Activated CD4-positive, alpha-beta T cell treated with anti-CD3 and anti-CD28 coated beads for 4 hours (primary cell): ENCODE measurements around the gene RANBP10.
"Not testable (repeated sequence)": the region's sequence is repeated elsewhere in the genome, so short reads cannot be mapped to it uniquely, and the experiment has no call there.

Experiments
- DNase-seq, 2 donors: peaks; one replicate each; pipeline ENCODE4 v3.0.0-alpha.2; 2020

The RANBP10 gene

DNA sequence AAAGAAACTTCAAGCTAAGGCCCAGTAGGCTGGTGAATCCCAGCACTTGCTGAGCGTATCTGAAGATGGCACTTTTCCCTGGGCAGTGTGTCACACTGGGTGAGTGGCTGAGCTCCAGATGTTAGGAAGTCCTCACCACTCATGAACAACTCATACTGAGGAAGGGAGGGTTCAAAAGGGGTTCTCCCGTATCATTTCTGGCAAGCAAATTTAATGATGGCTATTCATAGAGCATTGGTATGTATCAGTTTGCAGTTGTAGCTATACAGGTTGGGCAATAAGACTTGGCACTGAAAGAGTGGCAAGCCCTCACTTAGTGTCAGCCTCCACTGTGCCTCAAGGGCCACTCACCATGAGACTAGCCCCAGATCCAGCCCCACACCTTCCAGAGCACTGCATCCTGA is 98.0 kb downstream of the RANBP10 start:
- no peak for DNase-seq

DNA sequence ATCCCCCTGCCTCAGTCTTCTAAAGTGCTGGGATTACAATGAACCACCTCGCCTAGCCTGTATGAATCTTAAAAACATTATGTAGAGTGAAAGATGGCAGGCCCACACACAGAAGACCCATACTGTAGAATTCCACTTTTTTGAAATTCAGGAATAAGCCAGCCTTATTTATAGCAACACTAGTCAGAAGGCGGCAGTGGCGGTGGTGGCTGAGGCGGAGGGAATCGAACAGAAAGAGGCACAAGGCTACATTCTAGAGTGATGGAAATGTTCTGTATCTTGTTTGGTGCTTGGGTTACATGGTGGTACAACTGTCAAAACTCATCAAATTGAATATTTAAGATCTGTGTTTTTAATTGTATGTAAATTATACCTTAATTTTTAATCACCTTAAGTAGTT is 98.6 kb downstream of the RANBP10 start:
- no peak for DNase-seq

DNA sequence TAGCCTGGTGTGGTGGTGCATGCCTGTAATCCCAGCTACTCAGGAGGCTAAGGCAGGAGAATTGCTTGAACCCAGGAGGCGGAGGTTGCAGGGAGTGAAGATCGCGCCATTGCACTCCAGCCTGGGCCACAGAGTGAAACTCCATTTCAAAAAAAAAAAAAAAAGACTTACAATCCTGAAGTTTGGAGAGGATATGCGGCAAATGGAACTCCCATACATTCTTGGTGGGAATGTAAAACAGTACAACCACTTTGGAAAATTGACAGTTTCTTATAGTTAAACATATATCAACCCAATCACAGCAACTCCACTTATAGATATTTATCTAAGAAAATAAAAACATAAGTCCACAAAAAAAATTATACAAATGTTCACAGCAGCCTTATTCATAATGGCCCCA is 99.2 kb downstream of the RANBP10 start:
- DNase-seq, result no peak

DNA sequence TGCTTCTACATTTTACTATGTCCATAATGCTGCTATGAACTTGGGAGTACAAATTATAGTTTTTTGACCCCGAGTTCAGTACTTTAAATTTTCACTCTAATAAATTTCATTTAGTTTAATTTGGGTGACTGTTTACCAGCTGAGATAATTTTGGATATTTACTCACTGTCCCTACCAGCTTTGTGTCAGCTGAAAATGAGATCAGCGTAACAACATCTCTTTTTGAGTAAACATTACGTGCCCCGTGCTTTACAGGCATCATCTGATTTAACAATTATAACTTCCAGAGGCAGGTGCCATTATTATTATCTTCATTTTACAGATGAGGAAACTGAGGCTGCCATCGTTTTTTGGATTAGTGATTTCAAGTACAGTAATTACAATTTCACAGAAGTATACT is 102.2 kb downstream of the RANBP10 start:
- no peak for DNase-seq

DNA sequence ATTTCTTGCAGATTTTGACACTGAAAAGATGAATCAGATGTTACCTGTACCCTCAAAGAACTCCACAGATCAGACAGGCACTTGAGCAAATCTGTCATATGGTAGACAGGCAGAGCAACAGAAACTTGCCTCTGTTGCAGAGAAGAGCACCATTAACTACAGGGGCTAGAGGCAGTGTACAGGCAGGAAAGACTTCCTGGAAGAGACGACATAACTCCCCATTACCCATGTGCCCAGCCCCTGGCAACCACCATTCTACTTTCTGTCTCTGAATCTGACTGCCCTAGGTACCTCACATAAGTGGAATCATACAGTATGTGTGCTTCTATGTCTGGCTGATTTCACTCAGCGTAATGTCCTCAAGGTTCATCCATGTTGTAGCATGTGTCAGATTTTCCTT is 102.7 kb downstream of the RANBP10 start:
- DNase-seq, result no peak

DNA sequence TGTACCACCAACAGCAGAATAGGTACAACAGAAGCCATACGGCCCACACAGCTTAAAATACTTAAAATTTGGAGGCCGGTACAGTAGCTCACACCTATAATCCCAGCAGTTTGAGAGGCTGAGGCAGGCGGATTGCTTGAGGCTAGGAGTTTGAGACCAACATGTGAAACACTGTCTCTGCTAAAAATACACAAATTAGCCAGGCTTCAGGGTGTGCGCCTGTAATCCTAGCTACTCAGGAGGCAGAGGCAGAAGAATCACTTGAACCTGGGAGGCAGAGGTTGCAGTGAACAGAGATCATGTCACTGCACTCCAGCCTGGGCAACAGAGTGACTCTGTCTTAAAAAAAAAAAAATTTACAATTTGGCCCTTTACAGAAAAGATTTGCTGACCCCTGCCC is 104.2 kb downstream of the RANBP10 start:
- DNase-seq, result no peak

DNA sequence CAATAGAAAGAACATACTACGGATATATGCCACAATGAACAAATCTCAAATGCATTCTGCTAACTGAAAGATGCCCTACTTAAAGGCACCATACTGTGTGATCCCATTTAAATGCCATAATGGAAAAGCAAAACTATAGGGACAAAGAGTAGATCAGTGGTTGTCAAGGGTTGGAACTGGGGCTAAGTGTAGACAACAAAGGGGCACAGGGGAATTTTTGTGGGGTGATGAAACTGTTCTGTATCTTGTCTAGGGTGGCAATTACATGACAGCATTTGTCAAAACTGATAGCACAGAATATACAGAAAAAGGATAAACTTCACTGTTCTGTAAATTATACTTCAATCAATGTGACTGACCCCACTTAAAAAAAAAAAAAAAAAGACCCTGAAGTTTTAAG is 104.9 kb downstream of the RANBP10 start:
- no peak for DNase-seq

DNA sequence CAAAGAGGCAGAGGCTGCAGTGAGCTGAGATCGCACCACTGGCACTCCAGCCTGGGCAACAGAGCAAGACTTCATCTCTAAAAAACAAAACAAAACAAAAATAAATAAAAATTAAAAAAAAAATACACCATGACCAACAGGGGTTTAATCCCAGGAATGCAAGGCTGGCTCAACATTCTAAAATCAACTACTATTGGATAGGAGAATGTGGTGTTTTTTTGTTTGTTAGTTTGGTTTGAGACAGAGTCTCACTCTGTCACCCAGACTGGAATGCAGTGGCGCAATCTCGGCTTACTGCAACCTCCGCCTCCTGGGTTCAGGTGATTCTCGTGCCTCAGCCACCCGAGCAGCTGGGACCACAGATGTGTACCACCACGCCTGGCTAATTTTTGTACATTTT is 107.1 kb downstream of the RANBP10 start:
- no peak for DNase-seq

DNA sequence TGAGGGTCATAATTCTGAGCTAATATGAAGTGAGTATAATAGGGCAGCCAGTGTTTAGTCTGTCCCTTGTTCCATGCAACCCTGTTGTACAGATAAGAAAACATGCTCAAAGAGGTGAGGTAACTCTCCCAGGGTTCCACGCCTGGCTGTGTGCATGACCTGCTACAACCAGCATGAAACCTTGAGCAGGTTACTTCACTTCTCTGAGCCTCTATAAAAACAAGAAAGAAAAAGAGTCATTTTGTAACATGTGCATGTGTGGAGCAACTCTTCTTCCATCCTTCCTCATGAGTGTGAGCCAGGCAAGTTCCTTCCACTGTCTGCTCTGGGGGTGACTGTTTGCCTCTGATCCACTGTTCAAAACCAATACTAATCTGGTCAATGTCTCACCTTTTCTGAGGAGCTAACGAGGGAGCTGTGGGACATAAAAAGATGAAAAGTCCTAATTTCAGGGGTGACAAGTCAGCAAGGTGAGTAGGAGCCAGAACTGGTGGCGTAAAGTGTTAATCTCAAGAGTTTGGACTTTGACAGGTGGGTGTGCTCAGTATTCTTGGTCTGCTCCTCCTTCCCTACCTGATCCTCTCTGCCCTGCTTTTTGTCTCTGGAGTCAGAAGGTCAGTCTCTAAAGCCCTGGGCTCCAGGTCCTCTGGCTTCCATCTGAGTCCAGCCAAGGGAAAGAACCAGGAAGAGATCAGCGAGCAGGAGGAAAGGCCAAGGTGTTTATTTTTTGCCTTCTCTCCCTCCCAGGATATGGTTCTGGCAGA is 108.8 kb downstream of the RANBP10 start:
- no peak for DNase-seq

DNA sequence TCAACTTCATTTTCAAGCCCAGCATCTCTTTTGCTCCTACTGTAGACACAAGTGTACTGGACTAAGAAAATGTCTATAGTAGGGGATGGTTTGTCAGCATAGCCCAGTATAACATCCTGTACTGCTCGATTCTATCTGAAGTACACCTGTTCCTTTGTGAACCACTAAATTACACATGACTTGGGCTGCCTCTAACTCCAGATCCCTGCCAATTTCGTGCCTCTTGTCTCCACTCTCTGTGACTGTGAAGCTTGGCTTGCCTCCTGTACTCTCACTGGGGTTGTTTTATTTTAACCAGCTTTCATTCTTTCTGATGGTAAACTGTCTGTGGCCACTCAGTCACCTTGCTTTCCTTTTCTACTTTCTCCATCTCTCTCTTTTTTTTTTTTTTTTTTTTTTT is 111.7 kb downstream of the RANBP10 start:
- DNase-seq, result no peak

DNA sequence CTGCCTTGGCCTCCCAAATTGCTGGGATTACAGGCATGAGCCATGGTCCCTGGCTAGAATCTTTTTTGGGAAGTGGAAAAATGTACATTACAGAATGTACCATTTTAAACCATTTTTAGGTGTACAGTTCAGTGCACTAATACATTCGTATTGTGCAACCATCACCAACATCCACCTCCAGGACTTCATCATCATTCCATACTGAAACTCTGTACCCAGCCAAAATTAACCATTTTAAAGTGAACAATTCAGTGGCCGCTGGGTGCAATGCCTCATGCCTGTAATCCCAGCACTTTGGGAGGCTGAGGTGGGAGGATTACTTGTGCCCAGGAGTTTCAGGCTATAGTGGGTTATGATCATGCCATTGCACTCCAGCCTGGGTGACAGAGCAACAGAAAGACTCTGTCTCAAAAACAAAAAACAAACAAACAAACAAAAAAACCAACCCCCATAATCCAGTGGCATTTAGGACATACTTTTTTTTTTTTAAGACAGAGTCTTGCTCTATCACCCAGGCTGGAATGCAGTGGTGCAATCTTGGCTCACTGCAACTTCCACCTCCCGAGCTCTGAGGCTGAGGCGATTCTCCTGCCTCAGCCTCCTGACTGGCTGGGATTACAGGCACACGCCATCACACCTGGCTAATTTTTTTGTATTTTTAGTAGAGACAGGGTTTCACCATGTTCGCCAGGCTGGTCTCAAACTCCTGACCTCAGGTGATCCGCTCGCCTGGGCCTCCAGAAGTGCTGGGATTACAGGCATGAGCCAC is 112.7 kb downstream of the RANBP10 start:
- DNase-seq, result not testable (repeated sequence)

DNA sequence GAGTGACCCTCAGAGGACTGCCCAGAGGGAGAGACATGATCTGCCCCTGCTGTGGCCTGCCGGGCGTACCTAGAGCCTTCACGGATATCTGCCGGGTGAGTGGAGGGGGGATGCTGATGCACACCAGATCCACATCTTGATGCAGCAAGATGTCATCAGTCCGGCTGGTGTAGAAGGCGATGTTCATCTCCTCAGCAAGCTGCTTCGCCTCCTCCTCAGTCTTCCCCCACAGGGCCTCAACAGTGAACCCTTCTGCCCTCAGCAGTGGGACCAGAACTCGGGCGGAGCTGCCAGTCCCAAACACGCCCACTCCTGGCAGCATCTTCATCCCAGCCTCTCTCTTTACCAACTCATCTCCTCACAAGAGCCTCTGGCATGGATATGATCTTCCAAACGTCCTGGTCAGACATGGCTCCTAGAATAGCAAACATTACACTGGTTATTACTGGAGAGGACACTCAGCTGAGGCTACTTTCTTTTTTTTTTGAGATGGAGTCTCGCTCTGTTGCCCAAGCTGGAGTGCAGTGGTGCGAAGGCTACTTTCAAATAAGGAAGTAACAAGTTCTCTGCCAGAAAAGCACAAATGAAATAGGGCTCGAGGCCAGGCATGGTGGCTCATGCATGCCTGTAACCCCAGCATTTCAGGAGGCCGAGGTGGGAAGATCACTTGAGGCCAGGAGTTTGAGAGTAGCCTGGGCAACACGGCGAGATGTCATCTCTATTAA is 120.8 kb downstream of the RANBP10 start:
- DNase-seq, result no peak

DNA sequence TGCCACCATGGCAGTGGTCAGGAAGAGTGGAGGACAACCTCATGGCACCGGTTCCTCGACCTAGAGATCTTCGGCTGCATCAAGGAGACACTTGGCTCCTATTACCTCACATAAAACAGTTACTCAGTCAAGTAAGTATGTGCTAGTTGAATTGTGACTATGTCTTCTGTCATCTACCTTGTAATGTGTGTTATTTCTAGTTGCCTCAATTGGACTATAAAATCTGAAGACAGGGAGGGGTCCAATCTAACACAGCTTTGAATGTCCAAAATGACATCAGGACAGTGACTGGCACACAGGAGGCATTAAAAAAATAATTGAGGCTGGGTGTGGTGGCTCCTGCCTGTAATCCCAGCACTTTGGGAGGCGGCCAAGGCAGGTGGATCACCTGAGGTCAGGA is 122.6 kb downstream of the RANBP10 start:
- no peak for DNase-seq

DNA sequence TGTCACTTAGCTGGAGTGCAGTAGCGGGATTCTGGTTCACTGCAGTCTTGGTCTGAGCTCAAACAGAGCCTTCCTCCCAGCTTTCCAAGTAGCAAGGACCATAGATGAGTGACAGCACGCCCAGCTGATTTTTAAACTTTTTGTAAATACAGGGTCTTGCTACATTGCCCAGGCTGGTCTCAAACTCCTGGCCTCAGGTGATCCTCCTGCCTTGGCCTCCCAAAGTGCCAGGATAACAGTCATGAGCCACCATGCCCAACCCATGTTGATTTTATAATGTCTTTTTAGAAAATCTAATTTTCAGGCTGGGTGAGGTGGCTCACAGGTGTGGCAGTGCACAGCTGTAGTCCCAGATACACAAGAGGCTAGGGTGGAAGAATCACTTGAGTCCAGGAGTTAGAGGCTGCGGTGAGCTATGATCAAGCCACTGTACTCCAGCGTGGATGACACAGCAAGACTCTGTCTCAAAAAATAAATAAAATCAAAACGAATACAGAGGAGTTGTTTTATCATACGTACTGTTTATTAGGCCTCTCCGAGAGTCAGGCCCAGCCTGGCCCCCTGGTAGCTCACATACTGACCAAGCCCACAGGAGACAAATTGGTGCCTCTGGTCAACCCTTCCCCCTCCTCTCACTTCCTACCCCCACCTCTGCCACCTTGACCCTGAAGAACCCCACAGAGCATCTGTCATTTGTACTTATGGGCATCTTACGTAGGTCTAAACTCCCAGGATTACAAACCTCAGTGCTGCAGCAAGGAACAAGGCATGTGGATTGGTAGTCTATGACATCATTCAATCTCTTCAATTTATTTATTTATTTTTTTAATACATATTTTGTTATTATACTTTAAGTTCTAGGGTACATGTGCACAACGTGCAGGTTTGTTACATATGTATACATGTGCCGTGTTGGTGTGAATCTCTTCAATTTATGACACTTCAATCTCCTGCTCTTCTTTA is 126.1 kb downstream of the RANBP10 start:
- DNase-seq, result no peak

DNA sequence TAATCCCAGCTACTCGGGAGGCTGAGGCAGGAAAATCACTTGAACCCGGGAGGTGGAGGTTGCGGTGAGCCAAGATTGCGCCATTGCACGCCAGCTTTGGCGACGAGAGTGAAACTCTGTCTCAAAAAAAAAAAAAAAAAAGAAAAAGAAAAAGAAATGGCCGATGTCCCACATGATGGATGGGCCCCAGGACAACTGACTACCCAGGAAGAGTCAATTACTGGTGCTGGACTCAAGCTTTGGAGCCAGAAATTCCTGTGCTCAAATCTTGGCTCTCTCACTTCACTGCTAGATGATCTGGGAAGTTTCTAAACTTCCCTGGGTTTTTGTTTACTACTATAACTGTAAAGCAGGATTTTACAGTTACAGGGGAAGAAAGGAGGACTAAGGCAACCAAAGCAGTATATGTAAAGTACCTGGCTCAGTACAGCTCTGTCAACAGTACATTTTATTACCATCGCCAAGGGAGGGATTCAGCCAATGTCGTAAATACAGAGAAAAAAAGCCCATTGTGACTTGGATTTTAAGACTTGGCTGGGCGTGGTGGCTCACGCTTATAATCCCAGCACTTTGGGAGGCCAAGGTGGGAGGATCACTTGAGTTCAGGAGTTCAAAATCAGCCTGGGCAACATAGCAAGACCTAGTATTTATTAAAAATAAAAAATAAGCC is 127.9 kb downstream of the RANBP10 start:
- no peak for DNase-seq

DNA sequence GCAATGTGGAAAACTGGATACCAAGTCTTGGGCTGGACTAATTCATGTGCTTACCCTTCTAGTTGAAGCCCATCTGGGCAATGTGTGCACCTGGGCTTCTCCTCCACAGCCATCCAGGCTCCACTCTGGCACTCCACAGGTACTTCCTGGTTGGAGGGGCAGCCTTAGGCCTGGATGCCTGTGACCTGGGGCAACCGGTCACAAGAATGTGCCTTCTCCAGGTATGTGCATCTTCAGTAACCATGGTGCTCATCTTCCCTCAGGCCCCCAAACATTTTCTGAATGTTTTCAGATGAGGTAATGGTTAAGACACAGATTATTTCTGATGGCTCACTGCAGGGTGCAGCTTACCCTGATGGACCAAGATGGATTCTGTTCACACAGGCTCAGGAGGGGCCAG is 128.6 kb downstream of the RANBP10 start:
- DNase-seq, result no peak

DNA sequence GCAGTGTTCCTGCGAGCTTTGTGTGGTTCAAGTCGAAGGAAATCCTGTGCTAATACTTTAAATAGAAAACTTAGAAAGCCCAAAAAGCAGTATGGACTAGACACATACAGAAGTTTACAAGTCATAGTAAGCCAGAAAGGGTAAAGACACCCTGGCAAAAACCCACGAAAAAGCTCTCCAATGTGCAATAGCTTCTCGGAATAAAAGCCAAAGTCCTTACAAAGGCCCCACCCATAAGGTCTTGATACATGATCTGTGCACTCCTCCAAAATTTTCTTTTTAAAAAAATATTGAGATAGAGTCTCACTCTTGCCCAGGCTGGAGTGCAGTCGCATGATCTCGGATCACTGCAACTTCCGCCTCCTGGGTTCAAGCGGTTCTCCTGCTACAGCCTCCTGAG is 129.4 kb downstream of the RANBP10 start:
- DNase-seq, result no peak

DNA sequence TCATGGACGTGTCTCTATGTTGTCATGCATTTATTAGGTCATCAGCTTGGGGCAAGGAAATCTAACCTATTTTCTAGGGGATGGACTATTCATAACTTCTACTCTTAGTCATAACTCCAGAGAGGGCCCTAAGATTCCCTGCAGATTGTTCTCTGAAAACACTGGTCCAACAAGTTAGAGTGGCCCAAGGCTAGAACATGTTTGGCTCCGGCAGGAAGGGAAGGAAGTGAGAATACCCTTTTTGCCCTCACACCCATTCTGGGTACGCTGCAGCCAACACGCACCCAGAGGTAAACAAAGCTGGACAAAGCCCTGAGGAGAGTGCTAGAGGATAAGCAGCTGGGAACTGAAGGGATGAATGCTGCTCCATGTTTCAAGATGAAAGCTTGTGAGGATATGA is 129.8 kb downstream of the RANBP10 start:
- no peak for DNase-seq

DNA sequence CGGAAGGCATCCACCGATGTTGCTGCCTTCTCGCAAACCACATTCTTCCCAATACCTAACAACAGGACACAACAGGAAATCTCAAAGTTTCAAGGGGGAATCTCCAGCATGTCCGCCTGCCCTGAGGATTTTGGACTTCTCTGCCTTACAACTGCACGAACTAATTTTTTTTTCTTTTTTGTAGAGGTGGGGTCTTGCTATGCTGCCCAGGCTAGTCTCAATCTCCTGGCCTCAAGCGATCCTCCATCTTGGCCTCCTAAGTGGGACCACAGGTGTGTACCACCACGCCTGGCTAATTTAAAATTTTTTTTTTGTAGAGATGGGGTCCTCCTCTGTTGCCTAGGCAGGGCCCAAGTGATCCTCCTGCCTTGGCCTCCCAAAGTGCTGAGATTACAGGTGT is 130.4 kb downstream of the RANBP10 start:
- DNase-seq, result no peak

DNA sequence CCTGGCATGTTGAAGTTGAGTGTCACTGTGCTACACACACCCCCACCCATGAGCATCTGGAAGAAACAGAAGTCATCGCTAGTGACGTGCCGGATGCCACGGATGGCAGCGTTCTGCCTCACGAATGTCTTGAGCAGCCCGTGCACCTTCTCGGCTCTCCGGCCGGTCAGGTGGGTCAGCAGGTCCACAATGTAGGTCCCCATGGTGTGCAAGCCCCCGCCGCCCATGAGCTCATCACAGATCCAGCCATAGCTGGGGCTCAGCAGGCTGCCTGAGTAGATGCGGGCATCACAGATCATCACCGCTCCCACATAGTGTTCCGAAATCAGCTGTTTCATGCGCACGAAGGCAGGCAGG is 130.8 kb downstream of the RANBP10 start:
- no peak for DNase-seq

DNA sequence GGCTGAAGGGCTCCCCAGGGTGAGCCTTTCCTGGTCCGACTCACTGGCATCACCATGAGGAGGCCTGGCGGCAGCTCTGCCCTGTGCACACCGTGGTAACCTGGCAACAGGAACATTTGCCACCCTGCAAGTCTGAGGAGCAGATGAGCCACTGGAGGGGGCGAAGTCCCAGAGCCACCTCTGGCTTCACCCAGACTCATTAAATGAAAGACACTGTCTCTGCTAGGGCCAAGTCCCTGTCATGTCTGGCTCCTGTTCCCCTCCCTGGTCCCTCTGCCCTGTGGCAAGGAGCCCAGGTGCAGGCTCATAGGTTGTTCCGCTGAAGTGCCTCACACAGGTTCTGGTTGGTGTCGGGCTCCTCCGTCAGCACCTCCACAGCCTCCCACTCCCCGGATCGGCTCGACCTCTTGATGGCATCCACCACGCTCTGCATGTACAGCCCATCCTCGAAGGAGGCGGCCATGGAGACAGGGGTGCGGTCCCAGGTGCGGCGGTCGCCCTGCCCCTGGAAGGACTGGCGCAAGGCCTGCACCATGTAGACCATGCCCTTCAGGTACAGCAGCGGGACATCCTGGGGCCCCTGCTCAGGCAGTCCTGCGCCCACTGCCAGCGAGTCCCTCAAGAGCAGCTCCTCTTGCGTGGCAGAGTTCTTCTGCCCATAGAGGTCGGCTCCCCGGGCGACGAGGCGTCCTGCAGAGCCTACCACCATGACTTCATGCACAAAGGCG is 131.3 kb downstream of the RANBP10 start:
- no peak for DNase-seq
